ENCODE measurements around the gene MXRA8.
A peak's percentile ranks its signal among the peaks of the same experiment; 100 is the strongest.

Gene MXRA8

GRCh38 chr1:1336931-1337792 lies 21.2 kb downstream of the MXRA8 start:
- H3K4me3 ChIP-seq (ENCODE audit: low read depth, low read length), result no peak overlapping the region
- DNase-seq (ENCODE audit: low read depth), result no peak
- TF ChIP-seq CTCF (IDR thresholded peaks at IDR 0.05; ENCODE audit: low read depth, low read length) (no peak), POLR2A (IDR thresholded peaks at IDR 0.05; ENCODE audit: extremely low read depth, insufficient read length) (no peak), MYC (IDR thresholded peaks at IDR 0.05; ENCODE audit: low read depth, low read length) (no peak), MAX (IDR thresholded peaks at IDR 0.05; ENCODE audit: low read depth, low read length) (no peak)

- TF ChIP-seq POLR2A (IDR thresholded peaks at IDR 0.05; ENCODE audit: extremely low read depth, insufficient read length) (no peak), CTCF (IDR thresholded peaks at IDR 0.05; ENCODE audit: low read depth, low read length) (no peak), MYC (IDR thresholded peaks at IDR 0.05; ENCODE audit: low read depth, low read length) (no peak), MAX (IDR thresholded peaks at IDR 0.05; ENCODE audit: low read depth, low read length) (no peak)
- H3K4me3 ChIP-seq (ENCODE audit: low read depth, low read length), result no peak overlapping the region
- DNase-seq (ENCODE audit: low read depth), result no peak
Measured at GRCh38 chr1:1336446-1336845, 21.9 kb downstream of the MXRA8 start.

GRCh38 chr1:1335792-1336248 lies 22.5 kb downstream of the MXRA8 start:
- no peak for DNase-seq (ENCODE audit: low read depth)
- TF ChIP-seq CTCF (IDR thresholded peaks at IDR 0.05; ENCODE audit: low read depth, low read length), result no peak
- TF ChIP-seq MAX (IDR thresholded peaks at IDR 0.05; ENCODE audit: low read depth, low read length), result no peak
- no peak for TF ChIP-seq POLR2A (IDR thresholded peaks at IDR 0.05; ENCODE audit: extremely low read depth, insufficient read length)
- TF ChIP-seq MYC (IDR thresholded peaks at IDR 0.05; ENCODE audit: low read depth, low read length), result no peak
- H3K4me3 ChIP-seq (ENCODE audit: low read depth, low read length), result no peak overlapping the region

GRCh38 chr1:1335283-1335682 lies 23.1 kb downstream of the MXRA8 start:
- TF ChIP-seq POLR2A (IDR thresholded peaks at IDR 0.05; ENCODE audit: extremely low read depth, insufficient read length) (no peak), CTCF (IDR thresholded peaks at IDR 0.05; ENCODE audit: low read depth, low read length) (no peak), MYC (IDR thresholded peaks at IDR 0.05; ENCODE audit: low read depth, low read length) (no peak), MAX (IDR thresholded peaks at IDR 0.05; ENCODE audit: low read depth, low read length) (no peak)
- DNase-seq (ENCODE audit: low read depth), result no peak

GRCh38 chr1:1334835-1335234 lies 23.5 kb downstream of the MXRA8 start:
- DNase-seq (ENCODE audit: low read depth), result peak; percentile 39
- H3K4me3 ChIP-seq (ENCODE audit: low read depth, low read length), result no peak overlapping the region
- TF ChIP-seq MAX (IDR thresholded peaks at IDR 0.05; ENCODE audit: low read depth, low read length), result peak; percentile 86
- TF ChIP-seq CTCF (IDR thresholded peaks at IDR 0.05; ENCODE audit: low read depth, low read length), result no peak

More at GRCh38 chr1:1335283-1335682, 23.1 kb downstream of the MXRA8 start:
- no peak overlapping the region for H3K4me3 ChIP-seq (ENCODE audit: low read depth, low read length)
